Psoas muscle (tissue), 8 donors: ENCODE data around the gene MIAT. TPM values are rescaled to one million over a fixed set of nuclear protein-coding genes. Genes with fewer than 3 reads are reported as not detected.

Source experiments
- ATAC-seq, 4 donors: fragments of 200-7000 bp; cut with Tn5 transposase; one replicate each; pipeline ENCODE4 v1.9.1; 2020; ENCODE audit warnings: moderate library complexity in 3 of 4, mild to moderate bottlenecking in 2 of 4
- DNase-seq, 2 donors: peaks; one replicate each; pipeline ENCODE4 v3.0.0-alpha.2; 2020
- H3K27ac ChIP-seq: fragments of 200-600 bp; one replicate; pipeline ENCODE4 v1.8.0; 2022
- H3K27me3 ChIP-seq, 3 donors: fragments of 200-600 bp in 1 of 3; one replicate each; pipeline versions ENCODE4 v1.6.1 to v1.8.0; 2013 to 2022; ENCODE audit warnings: low read length in 2 of 3, mild to moderate bottlenecking in 2 of 3, moderate library complexity in 1 of 3; ENCODE audit not compliant: insufficient read depth in 3 of 3
- H3K36me3 ChIP-seq, 2 donors: fragments of 200-600 bp in 1 of 2; one replicate each; pipeline versions ENCODE4 v1.6.1 to v1.8.0; 2013 to 2022; ENCODE audit warnings: low read depth in 1 of 2, mild to moderate bottlenecking in 1 of 2, moderate library complexity in 1 of 2; ENCODE audit not compliant: insufficient read depth in 1 of 2
- H3K4me1 ChIP-seq: fragments of 200-600 bp; one replicate; pipeline ENCODE4 v1.8.0; 2022
- H3K4me3 ChIP-seq: fragments of 200-600 bp; one replicate; pipeline ENCODE4 v1.8.0; 2022; ENCODE audit warnings: mild to moderate bottlenecking
- H3K9me3 ChIP-seq: fragments of 200-600 bp; one replicate; pipeline ENCODE4 v1.8.0; 2022
- WGBS, 3 donors: extraction: QIAGEN DNeasy Blood & Tissue Kit; methylation state at CpG; one replicate each; pipeline versions ENCODE4 v1.1.6 to v1.1.7; 2013; 5-methylcytosine and 5-hydroxymethylcytosine counted together
- intact Hi-C, 2 donors: fragments of 100-400 bp; cut with DNase I; formaldehyde crosslinking; loops; one replicate each; pipeline versions ENCODE4 v1.11.0 to v1.14.2; 2022
- polyA plus RNA-seq, 3 donors: library from polyadenylated mRNA; stranded (reverse); fragments of 200-250 nt; gene quantifications; one replicate each; pipeline ENCODE4 v1.2.3, GENCODE V29; 2013
- total RNA-seq, 4 donors: library from RNA; stranded (reverse); fragmentation: NEBNext Ultra II Directional in 2 of 4; extraction: Animal tissue kit (Norgen Biotek cat#: 25700) in 2 of 4; gene quantifications; one replicate each; pipeline versions ENCODE4 v1.2.1 to v1.2.4, GENCODE V29; 2021 to 2023
- TF ChIP-seq, protein P1 (sequence below): fragments of 200-600 bp; IDR thresholded peaks from one replicate; pipeline ENCODE4 v1.8.0; 2022; ENCODE audit warnings: antibody characterized with exemption
- donor health status: healthy with polysubstance abuse.
- donor health status: DM: no; HTN: no; CAD: no; lungs with moderate emphysema.
- donor health status: Bipolar disorder and iron deficiency.
- donor health status: healthy.
- donor health status: DM: yes; HTN: yes; CAD: no.
- donor health status: DM: no; HTN: no; CAD: no.
- donor health status: DM: no; HTN: no; CAD: no.
- donor health status: DM: yes; HTN: yes; CAD: no.

Gene MIAT
- total and polyA plus RNA-seq, 7 donors = 0.04 to 0.59 (median 0.30) TPM

GRCh38 chr22:26680485-26680884 is 23.1 kb downstream of the MIAT start:
- Histone ChIP-seq H3K27me3 (no peaks in the 10 kb centered on the region), H3K36me3 (peaks cover 0 to 24% of the 10 kb centered on the region in 2 donors), H3K27ac (no peak overlapping the region), H3K4me1 (peaks cover 5% of the 10 kb centered on the region), H3K9me3 (no peaks in the 10 kb centered on the region), H3K4me3 (no peak overlapping the region)
- TF ChIP-seq, protein P1, sequence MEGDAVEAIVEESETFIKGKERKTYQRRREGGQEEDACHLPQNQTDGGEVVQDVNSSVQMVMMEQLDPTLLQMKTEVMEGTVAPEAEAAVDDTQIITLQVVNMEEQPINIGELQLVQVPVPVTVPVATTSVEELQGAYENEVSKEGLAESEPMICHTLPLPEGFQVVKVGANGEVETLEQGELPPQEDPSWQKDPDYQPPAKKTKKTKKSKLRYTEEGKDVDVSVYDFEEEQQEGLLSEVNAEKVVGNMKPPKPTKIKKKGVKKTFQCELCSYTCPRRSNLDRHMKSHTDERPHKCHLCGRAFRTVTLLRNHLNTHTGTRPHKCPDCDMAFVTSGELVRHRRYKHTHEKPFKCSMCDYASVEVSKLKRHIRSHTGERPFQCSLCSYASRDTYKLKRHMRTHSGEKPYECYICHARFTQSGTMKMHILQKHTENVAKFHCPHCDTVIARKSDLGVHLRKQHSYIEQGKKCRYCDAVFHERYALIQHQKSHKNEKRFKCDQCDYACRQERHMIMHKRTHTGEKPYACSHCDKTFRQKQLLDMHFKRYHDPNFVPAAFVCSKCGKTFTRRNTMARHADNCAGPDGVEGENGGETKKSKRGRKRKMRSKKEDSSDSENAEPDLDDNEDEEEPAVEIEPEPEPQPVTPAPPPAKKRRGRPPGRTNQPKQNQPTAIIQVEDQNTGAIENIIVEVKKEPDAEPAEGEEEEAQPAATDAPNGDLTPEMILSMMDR = no peak
- ATAC-seq (no peak), DNase-seq (no peak)
- WGBS, 3 donors = 96 to 98% (median 96%) methylated on average over 3 of the region's 3 CpGs
- intact Hi-C loops = no loop called here

- Histone ChIP-seq H3K27me3 (no peaks in the 10 kb centered on the region), H3K9me3 (no peaks in the 10 kb centered on the region), H3K4me1 (peaks cover 5% of the 10 kb centered on the region), H3K4me3 (no peak overlapping the region), H3K27ac (no peak overlapping the region), H3K36me3 (peaks cover 0 to 24% of the 10 kb centered on the region in 2 donors)
- DNase-seq = no peak
- intact Hi-C loops = no loop called here
- TF ChIP-seq, protein P1 = no peak
- 76 to 80% (median 80%) methylated on average over 11 of the region's 11 CpGs for WGBS, 3 donors
- ATAC-seq = no peak
Measured at GRCh38 chr22:26681395-26681821, 24.0 kb downstream of the MIAT start.

- DNase-seq (no peak), ATAC-seq (no peak)
- Histone ChIP-seq H3K36me3 (peaks cover 0 to 24% of the 10 kb centered on the region in 2 donors), H3K27ac (no peak overlapping the region), H3K9me3 (no peaks in the 10 kb centered on the region), H3K4me3 (no peak overlapping the region), H3K4me1 (no peaks in the 10 kb centered on the region), H3K27me3 (no peaks in the 10 kb centered on the region)
- intact Hi-C loops = no loop called here
- TF ChIP-seq, protein P1 = no peak
- 57 to 77% (median 69%) methylated on average over 2 of the region's 2 CpGs for WGBS, 3 donors
Measured at GRCh38 chr22:26684168-26684567, 26.8 kb downstream of the MIAT start.

DNA sequence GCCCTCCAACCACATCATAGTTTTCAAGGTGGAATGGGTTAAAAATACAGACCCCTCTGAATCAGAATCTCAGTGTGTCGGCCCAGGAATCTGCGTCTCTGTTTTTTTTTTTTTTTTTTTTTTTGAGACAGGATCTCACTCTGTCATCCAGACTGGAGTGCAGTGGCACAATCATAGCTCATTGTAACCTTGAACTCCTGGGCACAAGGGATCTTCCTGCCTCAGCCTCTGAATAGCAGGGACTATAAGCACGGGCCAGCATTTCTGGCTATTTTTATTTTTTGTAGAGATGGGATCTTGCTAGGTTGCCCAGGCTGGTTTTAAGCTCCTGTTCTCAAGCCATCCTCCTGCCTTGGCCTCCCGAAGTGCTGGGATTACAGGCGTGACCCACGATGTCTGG is 28.2 kb downstream of the MIAT start:
- Histone ChIP-seq H3K4me3 (no peak overlapping the region), H3K27ac (no peak overlapping the region), H3K27me3 (no peaks in the 10 kb centered on the region), H3K36me3 (peaks cover 0 to 18% of the 10 kb centered on the region in 2 donors), H3K4me1 (no peaks in the 10 kb centered on the region), H3K9me3 (no peaks in the 10 kb centered on the region)
- intact Hi-C loops = no loop called here
- 75 to 83% (median 79%) methylated on average over 6 of the region's 6 CpGs for WGBS, 3 donors
- TF ChIP-seq, protein P1 = no peak
- DNase-seq = no peak
- ATAC-seq = no peak

DNA sequence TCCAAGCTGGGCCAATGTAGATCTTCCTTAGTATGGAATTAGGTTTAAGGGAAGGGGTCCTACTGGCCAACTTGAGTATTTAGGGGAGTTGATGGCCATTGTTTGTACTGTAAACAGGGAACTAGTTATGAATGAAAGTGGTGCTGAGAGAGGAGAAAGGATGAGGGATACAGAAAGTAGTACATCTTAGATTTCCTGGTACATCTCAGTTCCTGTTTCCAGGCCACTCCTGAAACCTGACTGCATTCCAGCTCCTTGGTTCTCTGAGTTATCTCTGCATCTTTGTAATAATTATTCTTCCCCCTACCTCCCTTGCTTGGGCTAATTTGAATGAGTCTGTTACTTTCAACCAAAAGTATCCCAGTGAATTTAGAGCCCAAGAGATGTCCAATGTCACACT is 30.1 kb downstream of the MIAT start:
- TF ChIP-seq, protein P1 = no peak
- ATAC-seq (no peak), DNase-seq (no peak)
- Histone ChIP-seq H3K9me3 (no peaks in the 10 kb centered on the region), H3K4me1 (no peaks in the 10 kb centered on the region), H3K36me3 (peaks cover 0 to 5% of the 10 kb centered on the region in 2 donors), H3K27ac (no peak overlapping the region), H3K4me3 (no peak overlapping the region), H3K27me3 (no peaks in the 10 kb centered on the region)
- intact Hi-C loops = no loop called here
